ENCODE measurements around the gene L1CAM.

Gene L1CAM

DNA sequence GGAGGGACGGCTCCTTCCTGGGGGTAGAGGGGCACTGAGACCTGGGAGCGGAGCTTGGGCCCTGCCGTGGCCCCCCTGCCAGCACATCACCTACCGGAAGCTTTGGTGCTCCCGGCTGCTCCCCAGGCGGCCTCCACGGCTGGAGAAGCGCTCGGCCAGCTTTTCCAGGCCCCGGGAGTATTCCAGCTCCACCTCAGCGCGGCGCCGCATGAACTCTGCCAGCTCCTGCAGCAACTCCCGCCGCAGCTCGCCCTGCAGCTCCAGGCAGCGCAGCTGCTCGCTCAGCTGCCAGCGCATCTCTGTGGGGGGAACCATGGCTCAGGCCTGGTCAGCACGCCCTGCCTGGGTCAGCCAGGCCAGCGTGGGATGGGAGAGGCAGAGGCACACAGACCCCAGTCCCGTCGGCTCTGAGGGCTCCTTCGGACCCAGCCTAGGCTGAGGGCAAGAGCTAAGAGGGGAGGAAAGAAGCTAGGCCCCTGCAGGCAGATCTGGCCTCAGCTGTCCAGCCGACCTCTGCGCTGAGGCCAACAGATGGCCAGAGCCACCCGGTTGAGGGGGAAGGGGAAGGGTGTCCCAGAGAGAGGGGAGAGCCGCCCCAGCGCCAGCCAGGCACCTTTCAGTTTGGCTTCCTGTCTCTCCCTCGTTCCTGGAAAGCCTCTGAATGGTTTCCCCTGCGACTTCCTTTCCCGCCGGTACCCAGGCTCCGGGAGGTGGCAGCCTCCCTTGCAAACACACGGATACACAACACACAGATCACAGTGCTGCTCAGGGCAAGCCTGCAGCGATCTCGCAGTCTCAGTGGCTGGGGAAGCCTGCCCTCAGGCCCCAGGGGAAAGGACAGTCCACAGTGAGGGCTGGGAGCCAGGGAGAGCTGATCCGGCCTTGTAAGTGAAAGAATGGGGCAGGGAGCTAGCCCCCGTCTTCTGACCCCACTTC lies 35.8 kb upstream of the L1CAM start:
- peak overlapping the region in 5 of 11 experiments; percentile 17 to 47 (median 35); a peak in 5 of 22 replicates for H3K27ac ChIP-seq
- H3K27me3 ChIP-seq, result peaks cover 91 to 99% (median 94%) of the 10 kb centered on the region in 11 experiments
- TF ChIP-seq Cebpa-rat (IDR thresholded peaks at IDR 0.05), result no peak
- peaks cover 77 to 100% (median 98%) of the 10 kb centered on the region in 11 experiments for H4K20me1 ChIP-seq
- peak overlapping the region in 7 of 10 experiments; percentile 25 to 78 (median 72); a peak in 11 of 20 replicates for H3K4me3 ChIP-seq
- peaks cover 29 to 67% (median 57%) of the 10 kb centered on the region in 10 experiments for H3K4me1 ChIP-seq
- H3K9ac ChIP-seq, result peak overlapping the region in 10 of 11 experiments; percentile 33 to 100 (median 48); a peak in 13 of 22 replicates
- H3K4me2 ChIP-seq, result peak overlapping the region; percentile 87 to 99 (median 92)
- H3K36me3 ChIP-seq, result peaks cover 13 to 51% (median 45%) of the 10 kb centered on the region in 11 experiments; a peak in 21 of 22 replicates
- H3K9me3 ChIP-seq (replicated peaks in 1 of 11), result peaks cover 0 to 15% (median 0%) of the 10 kb centered on the region in 11 experiments; a peak in 3 of 22 replicates

DNA sequence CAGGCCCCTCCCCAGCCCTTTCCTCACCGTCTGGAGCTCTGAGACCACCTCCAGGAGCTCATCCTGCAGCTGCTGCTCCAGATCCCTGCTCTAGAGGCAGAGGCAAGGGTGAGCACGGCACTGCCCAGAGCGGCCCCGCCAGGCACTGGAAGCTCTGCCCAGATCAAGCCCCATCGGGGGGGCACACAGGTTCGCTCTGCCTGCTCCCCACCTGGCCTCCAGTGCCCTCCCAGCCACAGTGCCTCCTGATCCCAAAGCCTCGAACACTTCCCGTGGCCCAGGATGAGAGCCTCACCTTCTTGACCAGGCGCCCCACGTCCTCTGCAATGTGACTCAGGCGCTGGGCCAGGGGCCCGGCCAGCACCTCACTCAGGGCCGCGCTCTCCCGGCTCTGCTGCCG lies 35.1 kb upstream of the L1CAM start:
- TF ChIP-seq Cebpa-rat (IDR thresholded peaks at IDR 0.05), result no peak
- H3K27me3 ChIP-seq, result peaks cover 97 to 100% (median 100%) of the 10 kb centered on the region in 11 experiments
- peaks cover 76 to 100% (median 97%) of the 10 kb centered on the region in 11 experiments for H4K20me1 ChIP-seq
- H3K27ac ChIP-seq, result peak overlapping the region in 1 of 11 experiments; percentile 47; a peak in 1 of 22 replicates
- H3K4me1 ChIP-seq, result peaks cover 24 to 61% (median 51%) of the 10 kb centered on the region in 10 experiments
- H3K4me3 ChIP-seq, result no peak overlapping the region
- 0 out of 22 replicates have a peak overlapping the region, but pooled peaks of 1 of the 11 experiments have one; percentile 15 for H3K9ac ChIP-seq
- peaks cover 0 to 10% (median 0%) of the 10 kb centered on the region in 11 experiments; a peak in 3 of 22 replicates for H3K9me3 ChIP-seq (replicated peaks in 1 of 11)
- H3K4me2 ChIP-seq, result peak overlapping the region in 7 of 11 experiments; percentile 87 to 97 (median 92); a peak in 11 of 22 replicates
- H3K36me3 ChIP-seq, result peaks cover 13 to 58% (median 52%) of the 10 kb centered on the region in 11 experiments

DNA sequence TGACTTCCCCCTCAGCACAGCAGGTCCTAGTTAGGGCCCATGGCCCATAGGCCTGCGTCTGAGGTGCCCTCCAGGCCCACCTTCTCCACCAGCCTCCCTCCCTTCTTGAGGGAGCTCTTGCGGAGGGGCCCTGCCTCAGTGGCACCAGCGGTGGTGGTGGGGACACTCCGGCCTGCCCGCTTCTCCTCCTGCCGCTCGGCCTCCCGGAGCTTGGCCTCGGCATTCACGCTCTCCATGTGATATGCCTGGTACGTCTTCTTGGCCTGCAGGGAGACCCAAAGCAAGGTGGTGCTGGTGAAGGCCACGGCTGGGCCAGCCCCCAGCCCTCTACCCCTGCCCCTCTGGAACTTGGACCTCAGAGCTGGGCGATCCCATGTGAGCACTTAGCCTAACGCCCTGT lies 34.6 kb upstream of the L1CAM start:
- peak overlapping the region in 3 of 11 experiments; percentile 30 to 47 (median 34); a peak in 2 of 22 replicates for H3K27ac ChIP-seq
- peaks cover 22 to 56% (median 45%) of the 10 kb centered on the region in 10 experiments for H3K4me1 ChIP-seq
- H4K20me1 ChIP-seq, result peaks cover 81 to 100% (median 96%) of the 10 kb centered on the region in 11 experiments
- H3K27me3 ChIP-seq, result peaks cover 98 to 100% (median 100%) of the 10 kb centered on the region in 11 experiments
- peak overlapping the region in 2 of 11 experiments; percentile 10 to 15; a peak in 1 of 22 replicates for H3K9ac ChIP-seq
- no peak overlapping the region for H3K4me3 ChIP-seq
- H3K36me3 ChIP-seq, result peaks cover 13 to 64% (median 57%) of the 10 kb centered on the region in 11 experiments
- peaks cover 0 to 5% (median 0%) of the 10 kb centered on the region in 11 experiments; a peak in 3 of 22 replicates for H3K9me3 ChIP-seq (replicated peaks in 1 of 11)
- H3K4me2 ChIP-seq, result no peak overlapping the region; a peak in 2 of 22 replicates
- no peak for TF ChIP-seq Cebpa-rat (IDR thresholded peaks at IDR 0.05)

DNA sequence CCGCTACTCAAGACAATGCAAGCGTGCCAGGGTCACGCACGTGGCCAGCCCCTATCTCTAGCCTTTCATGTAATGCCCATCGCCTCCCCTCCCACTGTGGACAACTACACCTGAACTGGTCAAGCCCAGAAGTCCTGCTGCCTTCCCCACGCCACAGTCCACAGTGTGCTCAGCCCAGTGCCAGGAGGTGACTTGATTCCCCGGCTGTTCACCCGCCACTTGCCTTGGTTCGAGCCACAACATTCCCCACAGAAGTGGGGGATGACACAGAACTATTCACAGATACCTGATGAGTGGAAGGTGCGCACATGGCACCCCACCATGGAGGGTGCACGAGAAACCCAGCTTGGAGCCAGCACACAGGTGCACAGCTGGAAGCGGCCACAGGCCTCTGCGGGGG lies 33.3 kb upstream of the L1CAM start:
- Histone ChIP-seq H3K4me2 (no peak overlapping the region), H4K20me1 (peaks cover 78 to 98% (median 90%) of the 10 kb centered on the region in 11 experiments), H3K27me3 (peaks cover 96 to 100% (median 99%) of the 10 kb centered on the region in 11 experiments), H3K9me3 (replicated peaks in 1 of 11) (0 out of 22 replicates have a peak, but pooled peaks cover 0 to 6% (median 0%) of the 10 kb centered on the region in 11 experiments), H3K27ac (no peak overlapping the region), H3K9ac (no peak overlapping the region), H3K4me1 (peaks cover 22 to 43% (median 33%) of the 10 kb centered on the region in 10 experiments), H3K36me3 (peaks cover 13 to 73% (median 61%) of the 10 kb centered on the region in 11 experiments), H3K4me3 (no peak overlapping the region)
- no peak for TF ChIP-seq Cebpa-rat (IDR thresholded peaks at IDR 0.05)

DNA sequence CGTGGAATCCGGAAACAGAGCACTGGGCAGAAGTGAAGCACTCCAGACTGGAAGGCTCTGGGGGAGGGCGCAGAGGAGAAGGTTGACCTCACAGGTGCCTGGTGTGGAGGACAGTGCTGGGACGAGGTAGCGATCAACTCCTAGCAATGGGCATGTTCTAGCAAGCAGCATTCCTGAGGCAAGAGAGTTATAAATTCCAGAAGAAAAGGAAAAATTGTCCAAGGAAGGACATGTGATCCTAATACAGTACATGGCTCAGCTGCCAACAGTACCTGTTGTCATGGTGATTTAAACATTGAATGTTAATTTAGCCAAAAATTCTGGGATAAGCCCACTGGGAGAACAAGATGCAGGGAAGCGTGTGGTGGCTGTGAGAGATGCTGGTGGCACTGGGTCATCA lies 31.9 kb upstream of the L1CAM start:
- peaks cover 25 to 87% (median 74%) of the 10 kb centered on the region in 11 experiments for H3K36me3 ChIP-seq
- no peak overlapping the region for H3K9ac ChIP-seq
- H4K20me1 ChIP-seq, result peaks cover 70 to 98% (median 85%) of the 10 kb centered on the region in 11 experiments
- H3K27me3 ChIP-seq, result peaks cover 96 to 100% (median 99%) of the 10 kb centered on the region in 11 experiments
- peaks cover 13 to 29% (median 20%) of the 10 kb centered on the region in 10 experiments; a peak in 19 of 20 replicates for H3K4me1 ChIP-seq
- H3K9me3 ChIP-seq (replicated peaks in 1 of 11), result peaks cover 0 to 16% (median 0%) of the 10 kb centered on the region in 11 experiments; a peak in 1 of 22 replicates
- H3K4me3 ChIP-seq, result no peak overlapping the region
- no peak for TF ChIP-seq Cebpa-rat (IDR thresholded peaks at IDR 0.05)
- no peak overlapping the region for H3K4me2 ChIP-seq
- H3K27ac ChIP-seq, result no peak overlapping the region

DNA sequence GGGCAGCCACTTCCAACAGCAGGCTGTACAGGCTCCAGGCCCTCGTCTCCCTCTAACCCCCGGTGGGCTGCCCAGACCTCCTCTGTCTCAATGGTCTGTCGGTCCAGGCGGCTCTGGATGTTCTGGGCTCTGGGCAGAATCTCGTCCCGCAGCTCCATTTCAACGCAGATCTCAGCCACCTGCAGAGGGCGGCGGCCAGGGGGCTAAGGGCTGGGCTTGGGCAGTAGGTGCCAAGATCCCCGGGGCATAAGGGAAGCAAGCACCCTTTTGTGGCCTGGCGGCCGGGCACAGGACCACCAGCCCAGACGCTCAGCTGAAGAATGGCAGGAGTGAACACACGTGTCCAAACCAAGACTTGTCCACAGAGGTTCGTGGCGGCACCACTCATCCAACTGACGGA lies 27.7 kb upstream of the L1CAM start:
- Histone ChIP-seq H3K4me2 (no peak overlapping the region), H3K4me1 (peaks cover 0 to 9% (median 0%) of the 10 kb centered on the region in 10 experiments; a peak in 5 of 20 replicates), H3K9ac (no peak overlapping the region), H3K4me3 (no peak overlapping the region), H4K20me1 (peaks cover 34 to 98% (median 72%) of the 10 kb centered on the region in 11 experiments; a peak in 21 of 22 replicates), H3K9me3 (replicated peaks in 1 of 11) (peaks cover 0 to 16% (median 0%) of the 10 kb centered on the region in 11 experiments; a peak in 1 of 22 replicates), H3K27me3 (peaks cover 73 to 92% (median 85%) of the 10 kb centered on the region in 11 experiments), H3K36me3 (peaks cover 21 to 91% (median 73%) of the 10 kb centered on the region in 11 experiments), H3K27ac (no peak overlapping the region)
- TF ChIP-seq Cebpa-rat (IDR thresholded peaks at IDR 0.05), result no peak

DNA sequence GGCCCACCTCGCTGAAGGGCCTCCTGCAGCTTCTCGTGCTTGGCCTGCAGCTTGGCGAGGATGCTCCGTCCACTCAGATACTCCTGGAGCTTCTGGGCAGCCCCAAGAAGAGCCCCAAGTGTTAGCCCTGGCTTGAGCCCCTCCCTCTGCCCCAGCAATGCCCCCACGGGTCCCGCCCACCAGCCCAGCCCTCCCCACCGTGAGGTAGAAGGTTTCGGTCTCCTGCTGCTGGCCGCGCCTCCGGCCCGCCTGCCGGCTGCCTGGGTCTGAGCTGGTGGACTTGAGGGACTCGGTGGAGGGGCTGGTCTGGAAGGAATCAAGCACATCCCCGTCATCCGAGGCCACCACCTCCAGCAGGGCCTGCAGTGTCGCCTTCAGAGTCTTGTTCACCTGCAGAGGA lies 27.2 kb upstream of the L1CAM start:
- Histone ChIP-seq H3K4me1 (peaks cover 0 to 9% (median 0%) of the 10 kb centered on the region in 10 experiments; a peak in 5 of 20 replicates), H3K27ac (no peak overlapping the region), H3K9me3 (replicated peaks in 1 of 11) (peaks cover 0 to 16% (median 0%) of the 10 kb centered on the region in 11 experiments; a peak in 1 of 22 replicates), H3K9ac (no peak overlapping the region), H3K4me2 (no peak overlapping the region), H4K20me1 (peaks cover 34 to 98% (median 69%) of the 10 kb centered on the region in 11 experiments; a peak in 21 of 22 replicates), H3K36me3 (peaks cover 18 to 89% (median 70%) of the 10 kb centered on the region in 11 experiments), H3K4me3 (no peak overlapping the region), H3K27me3 (peaks cover 70 to 92% (median 83%) of the 10 kb centered on the region in 11 experiments)
- no peak for TF ChIP-seq Cebpa-rat (IDR thresholded peaks at IDR 0.05)

DNA sequence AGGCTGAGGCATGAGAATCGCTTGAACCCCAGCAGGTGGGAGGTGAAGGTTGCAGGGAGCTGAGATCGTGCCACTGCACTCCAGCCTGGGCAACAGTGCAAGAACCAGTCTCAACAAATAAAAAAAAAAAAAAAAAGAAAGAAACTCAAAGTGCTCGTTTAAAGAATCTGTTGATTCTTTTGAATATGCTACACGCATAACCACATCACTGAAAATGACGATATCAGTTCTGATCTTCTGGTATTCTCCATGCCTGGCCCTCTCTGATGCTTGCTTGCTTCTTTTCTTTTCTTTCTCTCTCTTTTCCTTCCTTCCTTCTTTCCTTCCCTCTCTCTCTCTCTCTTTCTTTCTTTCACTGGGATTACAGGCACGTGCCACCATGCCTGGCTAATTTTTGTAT lies 25.8 kb upstream of the L1CAM start:
- peaks cover 18 to 88% (median 72%) of the 10 kb centered on the region in 11 experiments; a peak in 21 of 22 replicates for H3K36me3 ChIP-seq
- H3K27ac ChIP-seq, result no peak overlapping the region; a peak in 1 of 22 replicates
- H3K4me2 ChIP-seq, result no peak overlapping the region
- H4K20me1 ChIP-seq, result peaks cover 38 to 98% (median 76%) of the 10 kb centered on the region in 11 experiments; a peak in 21 of 22 replicates
- no peak overlapping the region for H3K4me3 ChIP-seq
- peaks cover 67 to 92% (median 83%) of the 10 kb centered on the region in 11 experiments for H3K27me3 ChIP-seq
- H3K9me3 ChIP-seq (replicated peaks in 1 of 11), result peaks cover 0 to 16% (median 0%) of the 10 kb centered on the region in 11 experiments; a peak in 1 of 22 replicates
- TF ChIP-seq Cebpa-rat (IDR thresholded peaks at IDR 0.05), result no peak
- H3K4me1 ChIP-seq, result peaks cover 0 to 17% (median 0%) of the 10 kb centered on the region in 10 experiments; a peak in 6 of 20 replicates
- no peak overlapping the region for H3K9ac ChIP-seq

Data from BLaER1 treated with 17β-estradiol and CSF1 and Interleukin-3, amounts not matched to agents 10 nM and 100 nM (cell line).